Middle frontal gyrus (tissue), 1 donor: ENCODE measurements around the gene ACOT2.

Source experiments
- DNase-seq: peaks from one replicate; pipeline ENCODE4 v3.0.0-alpha.2; 2015; ENCODE audit warnings: low spot score; ENCODE audit errors: extremely low spot score

ACOT2 gene

GRCh38 chr14:73613419-73613963, 44.5 kb downstream of the ACOT2 start:
- no peak for DNase-seq

GRCh38 chr14:73616831-73617230, 47.8 kb downstream of the ACOT2 start:
- DNase-seq, result no peak

GRCh38 chr14:73619524-73619923, 50.5 kb downstream of the ACOT2 start:
- DNase-seq, result no peak

DNA sequence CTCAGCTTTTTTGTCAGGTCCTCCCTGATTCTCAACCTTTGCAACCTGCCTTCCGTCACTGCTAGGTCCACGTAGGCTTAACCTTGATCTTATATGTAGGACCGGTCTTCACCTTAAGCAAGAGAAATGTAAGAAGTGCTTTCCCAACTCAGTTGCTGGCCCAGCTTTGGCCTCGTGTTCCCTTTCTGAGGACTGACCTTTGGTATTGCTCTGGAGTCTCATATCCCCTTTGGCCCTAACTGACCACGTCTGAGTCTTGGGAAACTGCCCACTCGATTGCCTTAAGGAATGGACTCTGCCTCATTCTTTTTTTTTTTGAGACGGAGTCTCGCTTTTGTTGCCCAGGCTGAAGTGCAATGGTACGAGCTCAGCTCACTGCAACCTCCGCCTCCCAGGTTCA, 51.3 kb downstream of the ACOT2 start:
- no peak for DNase-seq

- DNase-seq, result no peak
Measured at GRCh38 chr14:73623504-73624054, 54.6 kb downstream of the ACOT2 start.
